ENCODE results near the gene PIGC.

PIGC gene

GRCh38 chr1:172429331-172430127, 14.3 kb downstream of the PIGC start:
- TF ChIP-seq, protein P1, sequence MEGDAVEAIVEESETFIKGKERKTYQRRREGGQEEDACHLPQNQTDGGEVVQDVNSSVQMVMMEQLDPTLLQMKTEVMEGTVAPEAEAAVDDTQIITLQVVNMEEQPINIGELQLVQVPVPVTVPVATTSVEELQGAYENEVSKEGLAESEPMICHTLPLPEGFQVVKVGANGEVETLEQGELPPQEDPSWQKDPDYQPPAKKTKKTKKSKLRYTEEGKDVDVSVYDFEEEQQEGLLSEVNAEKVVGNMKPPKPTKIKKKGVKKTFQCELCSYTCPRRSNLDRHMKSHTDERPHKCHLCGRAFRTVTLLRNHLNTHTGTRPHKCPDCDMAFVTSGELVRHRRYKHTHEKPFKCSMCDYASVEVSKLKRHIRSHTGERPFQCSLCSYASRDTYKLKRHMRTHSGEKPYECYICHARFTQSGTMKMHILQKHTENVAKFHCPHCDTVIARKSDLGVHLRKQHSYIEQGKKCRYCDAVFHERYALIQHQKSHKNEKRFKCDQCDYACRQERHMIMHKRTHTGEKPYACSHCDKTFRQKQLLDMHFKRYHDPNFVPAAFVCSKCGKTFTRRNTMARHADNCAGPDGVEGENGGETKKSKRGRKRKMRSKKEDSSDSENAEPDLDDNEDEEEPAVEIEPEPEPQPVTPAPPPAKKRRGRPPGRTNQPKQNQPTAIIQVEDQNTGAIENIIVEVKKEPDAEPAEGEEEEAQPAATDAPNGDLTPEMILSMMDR (IDR thresholded peaks at IDR 0.05; ENCODE audit: control insufficient read depth, insufficient read depth, low read depth, low read length, missing control alignments) = peak; percentile 74
- DNase-seq (ENCODE audit: low read depth) = peak; percentile 42
- H3K4me3 ChIP-seq (ENCODE audit: control insufficient read depth, low read depth, low read length) = no peak overlapping the region

- TF ChIP-seq, protein P1 (IDR thresholded peaks at IDR 0.05; ENCODE audit: control insufficient read depth, insufficient read depth, low read depth, low read length, missing control alignments) = no peak
- no peak for DNase-seq (ENCODE audit: low read depth)
- H3K4me3 ChIP-seq (ENCODE audit: control insufficient read depth, low read depth, low read length) = no peak overlapping the region
Observed at GRCh38 chr1:172427191-172427590, 16.7 kb downstream of the PIGC start.

GRCh38 chr1:172425339-172425738, 18.5 kb downstream of the PIGC start:
- DNase-seq (ENCODE audit: low read depth) = no peak
- H3K4me3 ChIP-seq (ENCODE audit: control insufficient read depth, low read depth, low read length) = no peak overlapping the region
- TF ChIP-seq, protein P1 (IDR thresholded peaks at IDR 0.05; ENCODE audit: control insufficient read depth, insufficient read depth, low read depth, low read length, missing control alignments) = no peak

DNA sequence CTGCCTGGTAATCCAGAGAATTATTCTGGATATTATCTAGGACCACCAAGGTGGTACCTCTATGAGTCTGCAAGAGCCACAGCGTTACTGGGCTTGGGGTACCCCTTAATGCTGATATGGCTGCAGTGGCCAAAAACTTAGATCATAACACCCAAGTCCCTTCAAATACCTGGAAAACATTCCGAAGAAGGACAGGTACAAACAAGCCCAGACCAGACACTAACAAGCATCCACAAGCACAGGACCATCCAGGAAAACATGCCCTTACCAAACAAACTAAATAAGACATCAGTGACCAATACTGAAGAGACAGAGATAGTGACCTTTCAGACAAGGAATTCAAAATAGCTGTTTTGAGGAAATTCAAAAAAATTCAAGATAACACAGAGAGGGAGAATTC, 20.5 kb downstream of the PIGC start:
- TF ChIP-seq, protein P1 (IDR thresholded peaks at IDR 0.05; ENCODE audit: control insufficient read depth, insufficient read depth, low read depth, low read length, missing control alignments) = no peak
- no peak overlapping the region for H3K4me3 ChIP-seq (ENCODE audit: control insufficient read depth, low read depth, low read length)
- no peak for DNase-seq (ENCODE audit: low read depth)

GRCh38 chr1:172421974-172422604, 21.8 kb downstream of the PIGC start:
- TF ChIP-seq, protein P1 (IDR thresholded peaks at IDR 0.05; ENCODE audit: control insufficient read depth, insufficient read depth, low read depth, low read length, missing control alignments) = no peak
- no peak for DNase-seq (ENCODE audit: low read depth)
- H3K4me3 ChIP-seq (ENCODE audit: control insufficient read depth, low read depth, low read length) = no peak overlapping the region

GRCh38 chr1:172420385-172420784, 23.5 kb downstream of the PIGC start, which contains the start of gene C1orf105:
Gene C1orf105, plus strand, starts transcription at chr1:172420685. Its CDS starts 201 bp downstream, at chr1:172420886.
- H3K4me3 ChIP-seq (ENCODE audit: control insufficient read depth, low read depth, low read length) = no peak within 1 kb of the TSS
- TF ChIP-seq, protein P1 (IDR thresholded peaks at IDR 0.05; ENCODE audit: control insufficient read depth, insufficient read depth, low read depth, low read length, missing control alignments) = no peak
- DNase-seq (ENCODE audit: low read depth) = no peak

Data from AG09309 (cell line).